Fibroblast of pulmonary artery (primary cell): ENCODE data around the gene ZNF585A.

ENCODE experiments used
- DNase-seq: peaks from one replicate; pipeline ENCODE4 v3.0.0-alpha.2; 2010; ENCODE audit warnings: low read depth
- H3K4me3 ChIP-seq: replicated peaks from 2 replicates; pipeline ENCODE4 v1.5.1; 2011; ENCODE audit warnings: low read depth, mild to moderate bottlenecking, control low read depth, low read length, moderate library complexity
- TF ChIP-seq, protein P1 (sequence below): IDR thresholded peaks from 2 replicates; pipeline ENCODE4 v1.5.1; 2011; ENCODE audit warnings: mild to moderate bottlenecking, control low read depth, low read length, inconsistent platforms; ENCODE audit errors: missing control alignments

Gene ZNF585A

DNA sequence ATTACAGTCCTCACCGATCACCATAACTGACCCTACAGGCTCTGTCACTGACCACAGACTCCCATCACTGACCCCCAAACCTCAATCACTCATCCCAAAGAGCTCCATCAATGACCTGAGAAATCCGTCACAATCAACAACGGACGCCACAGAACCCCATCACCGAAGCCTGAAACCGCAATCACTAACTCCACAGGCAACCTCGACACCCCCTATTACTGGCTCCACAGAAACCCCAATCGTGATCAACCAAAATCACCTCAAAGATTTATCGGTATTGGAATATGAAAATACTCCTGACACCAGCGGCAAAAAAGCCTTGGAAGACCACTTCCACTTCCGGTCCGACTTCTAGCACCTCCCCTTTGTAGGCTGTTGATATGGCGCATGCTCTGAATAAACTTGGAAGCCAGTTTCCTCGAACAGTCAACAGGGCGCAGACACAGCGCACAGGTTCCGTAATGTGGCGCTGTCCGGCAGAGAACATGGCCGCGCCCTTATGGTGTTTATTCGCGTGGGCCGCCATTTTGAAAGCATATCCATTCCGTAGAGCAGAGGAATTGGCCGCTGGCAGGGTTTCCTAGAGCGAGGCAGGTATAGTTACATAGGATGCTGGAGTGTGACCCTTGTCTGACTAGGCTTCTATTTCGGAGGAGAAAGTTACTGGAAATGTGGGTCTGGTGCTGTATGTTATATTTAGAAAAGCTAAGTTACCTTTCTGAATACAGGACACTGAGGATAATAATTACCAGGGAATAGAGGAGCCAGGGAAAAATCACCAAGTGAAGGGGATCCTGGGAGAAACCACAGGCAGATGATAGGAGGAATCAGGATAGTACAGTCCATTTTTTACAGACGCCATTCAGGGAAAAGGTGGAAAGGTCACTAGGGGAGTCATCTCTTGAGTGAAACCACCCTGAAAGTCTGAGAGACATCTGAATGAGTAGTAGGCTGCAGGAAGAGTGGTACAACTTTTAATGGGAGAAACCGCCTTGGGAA is at the start of gene ZNF585A:
TSS of gene ZNF585A (minus strand) at position 328 of the 999 bp plus-strand sequence. CDS start 2,785 bp downstream, outside the sequence.
- peak; percentile 98 for DNase-seq
- TF ChIP-seq, protein P1, sequence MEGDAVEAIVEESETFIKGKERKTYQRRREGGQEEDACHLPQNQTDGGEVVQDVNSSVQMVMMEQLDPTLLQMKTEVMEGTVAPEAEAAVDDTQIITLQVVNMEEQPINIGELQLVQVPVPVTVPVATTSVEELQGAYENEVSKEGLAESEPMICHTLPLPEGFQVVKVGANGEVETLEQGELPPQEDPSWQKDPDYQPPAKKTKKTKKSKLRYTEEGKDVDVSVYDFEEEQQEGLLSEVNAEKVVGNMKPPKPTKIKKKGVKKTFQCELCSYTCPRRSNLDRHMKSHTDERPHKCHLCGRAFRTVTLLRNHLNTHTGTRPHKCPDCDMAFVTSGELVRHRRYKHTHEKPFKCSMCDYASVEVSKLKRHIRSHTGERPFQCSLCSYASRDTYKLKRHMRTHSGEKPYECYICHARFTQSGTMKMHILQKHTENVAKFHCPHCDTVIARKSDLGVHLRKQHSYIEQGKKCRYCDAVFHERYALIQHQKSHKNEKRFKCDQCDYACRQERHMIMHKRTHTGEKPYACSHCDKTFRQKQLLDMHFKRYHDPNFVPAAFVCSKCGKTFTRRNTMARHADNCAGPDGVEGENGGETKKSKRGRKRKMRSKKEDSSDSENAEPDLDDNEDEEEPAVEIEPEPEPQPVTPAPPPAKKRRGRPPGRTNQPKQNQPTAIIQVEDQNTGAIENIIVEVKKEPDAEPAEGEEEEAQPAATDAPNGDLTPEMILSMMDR: peak; percentile 35
- peak within 1 kb of the TSS; percentile 83 for H3K4me3 ChIP-seq

- TF ChIP-seq, protein P1: no peak
- DNase-seq: no peak
These were observed 48.6 kb upstream of the ZNF585A start for GRCh38 chr19:37221136-37221535.

DNA sequence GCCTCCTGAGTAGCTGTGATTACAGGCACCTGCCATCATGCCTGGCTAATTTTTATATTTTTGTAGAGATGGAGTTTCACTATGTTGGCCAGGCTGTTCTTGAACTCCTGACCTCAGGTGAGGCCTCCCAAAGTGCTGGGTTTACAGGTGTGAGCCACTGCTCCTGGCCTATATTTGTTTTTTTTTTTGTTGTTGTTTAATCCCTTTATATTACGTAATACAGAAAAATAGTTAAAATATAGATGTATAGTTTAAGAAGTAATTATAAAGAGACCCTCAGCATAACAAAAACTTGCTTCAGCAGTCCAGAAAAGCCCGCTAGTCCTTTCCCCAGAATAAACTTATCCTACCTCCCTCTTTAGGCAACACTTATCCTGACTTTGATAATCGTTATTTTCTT is 47.9 kb upstream of the ZNF585A start:
- TF ChIP-seq, protein P1: no peak
- DNase-seq: no peak
- H3K4me3 ChIP-seq: no peak overlapping the region

More at GRCh38 chr19:37221136-37221535, 48.6 kb upstream of the ZNF585A start:
- no peak overlapping the region for H3K4me3 ChIP-seq

DNA sequence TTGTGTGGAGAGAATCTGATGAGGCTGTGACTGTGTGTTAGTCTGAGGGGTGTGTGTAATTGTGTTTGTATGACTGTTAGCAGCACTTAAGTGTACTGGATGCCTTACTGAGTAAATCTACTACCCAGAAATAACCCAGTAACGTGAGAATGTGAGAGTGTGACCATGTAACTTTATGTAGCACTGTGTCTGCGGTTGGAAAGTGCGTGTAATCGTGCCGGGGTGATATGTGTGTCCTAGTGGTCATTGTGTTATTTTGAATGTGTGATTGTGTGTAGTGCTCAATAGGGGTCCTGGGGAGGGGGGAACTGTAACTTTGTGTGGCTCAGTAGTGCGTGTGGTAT is 46.1 kb upstream of the ZNF585A start:
- TF ChIP-seq, protein P1: no peak
- H3K4me3 ChIP-seq: peak overlapping the region; percentile 99
- DNase-seq: peak; percentile 14

DNA sequence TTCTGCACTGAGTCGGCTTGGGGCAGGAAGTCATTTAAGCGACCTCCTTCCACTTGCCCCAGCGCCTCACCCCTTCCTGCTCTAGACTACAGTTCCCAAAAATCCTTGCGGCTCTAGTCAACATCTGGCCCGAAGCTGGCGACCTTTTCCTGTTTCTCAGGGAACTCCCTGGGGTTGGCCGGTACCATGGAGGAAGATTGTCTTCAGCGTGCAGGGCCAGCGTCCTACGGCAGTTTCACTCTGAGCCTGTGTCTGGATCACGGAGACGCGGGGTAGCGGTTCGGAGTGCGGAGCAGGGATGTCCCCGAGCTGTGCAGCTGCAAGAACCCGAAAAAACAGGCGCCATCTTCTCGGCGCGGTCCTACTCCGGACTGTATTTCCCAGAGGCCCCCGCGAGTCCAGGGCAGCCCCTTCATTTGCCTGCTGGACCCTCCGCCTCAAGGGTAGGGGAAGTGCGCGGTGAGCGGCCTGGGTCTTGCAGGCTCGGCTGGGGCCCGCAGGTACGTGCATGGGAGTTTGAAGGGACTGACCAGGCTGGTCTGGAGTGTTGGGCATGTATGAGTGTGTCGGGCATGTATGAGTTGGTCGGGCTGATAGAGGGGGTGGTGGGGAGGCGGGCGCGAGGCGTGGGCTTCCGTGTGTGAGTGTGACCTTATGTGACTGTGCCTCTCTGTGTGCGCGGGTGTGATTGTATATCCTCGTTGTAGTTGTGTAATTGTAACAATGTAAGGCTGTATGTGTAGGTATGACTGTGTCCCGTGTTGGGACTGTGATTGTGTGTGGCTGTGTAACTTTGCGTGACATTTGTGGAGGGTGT is 45.5 kb upstream of the ZNF585A start, which contains the start of gene ZNF383:
TSS of gene ZNF383 (plus strand) at position 440 of the 817 bp plus-strand sequence. CDS start 12,240 bp downstream, outside the sequence.
- peak; percentile 90 for DNase-seq
- H3K4me3 ChIP-seq: peak within 1 kb of the TSS; percentile 99
- TF ChIP-seq, protein P1: no peak

- no peak for DNase-seq
- TF ChIP-seq, protein P1: no peak
- peak overlapping the region; percentile 99 for H3K4me3 ChIP-seq
These were observed 44.9 kb upstream of the ZNF585A start for GRCh38 chr19:37217480-37217774.
